Neural cell (in vitro differentiated cells): ENCODE data around the gene TET2.

Experiments
- TF ChIP-seq, protein P1 (sequence below): fragments of 450-650 bp; IDR thresholded peaks from 2 replicates; pipeline ENCODE4 v1.5.1; 2014; ENCODE audit warnings: antibody characterized with exemption, mild to moderate bottlenecking, moderate library complexity; ENCODE audit not compliant: poor library complexity, severe bottlenecking
- TF ChIP-seq, protein P2 (sequence below): IDR thresholded peaks from 2 replicates; pipeline ENCODE4 v1.6.1; 2012; ENCODE audit warnings: borderline replicate concordance

DNA sequence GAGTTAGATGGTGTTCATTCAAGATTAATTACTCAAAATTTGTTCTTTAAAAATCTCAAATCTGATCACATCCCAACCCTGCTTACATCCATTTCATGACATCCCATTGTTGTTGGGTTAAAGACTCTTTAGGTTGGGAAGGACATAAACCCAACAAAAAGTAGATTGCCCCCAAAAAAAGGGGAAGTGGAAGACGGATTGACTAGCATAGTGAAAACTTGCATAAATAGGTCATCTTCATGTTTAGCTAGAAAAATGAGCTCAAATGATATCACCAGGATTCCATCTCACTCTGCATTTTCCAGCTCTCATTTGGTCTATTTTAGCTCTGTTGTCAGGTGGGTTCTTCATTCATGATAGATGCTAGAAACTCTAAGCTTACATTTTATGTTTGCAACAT is 18.5 kb upstream of the TET2 start:
- TF ChIP-seq, protein P1, sequence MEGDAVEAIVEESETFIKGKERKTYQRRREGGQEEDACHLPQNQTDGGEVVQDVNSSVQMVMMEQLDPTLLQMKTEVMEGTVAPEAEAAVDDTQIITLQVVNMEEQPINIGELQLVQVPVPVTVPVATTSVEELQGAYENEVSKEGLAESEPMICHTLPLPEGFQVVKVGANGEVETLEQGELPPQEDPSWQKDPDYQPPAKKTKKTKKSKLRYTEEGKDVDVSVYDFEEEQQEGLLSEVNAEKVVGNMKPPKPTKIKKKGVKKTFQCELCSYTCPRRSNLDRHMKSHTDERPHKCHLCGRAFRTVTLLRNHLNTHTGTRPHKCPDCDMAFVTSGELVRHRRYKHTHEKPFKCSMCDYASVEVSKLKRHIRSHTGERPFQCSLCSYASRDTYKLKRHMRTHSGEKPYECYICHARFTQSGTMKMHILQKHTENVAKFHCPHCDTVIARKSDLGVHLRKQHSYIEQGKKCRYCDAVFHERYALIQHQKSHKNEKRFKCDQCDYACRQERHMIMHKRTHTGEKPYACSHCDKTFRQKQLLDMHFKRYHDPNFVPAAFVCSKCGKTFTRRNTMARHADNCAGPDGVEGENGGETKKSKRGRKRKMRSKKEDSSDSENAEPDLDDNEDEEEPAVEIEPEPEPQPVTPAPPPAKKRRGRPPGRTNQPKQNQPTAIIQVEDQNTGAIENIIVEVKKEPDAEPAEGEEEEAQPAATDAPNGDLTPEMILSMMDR = no peak
- TF ChIP-seq, protein P2, sequence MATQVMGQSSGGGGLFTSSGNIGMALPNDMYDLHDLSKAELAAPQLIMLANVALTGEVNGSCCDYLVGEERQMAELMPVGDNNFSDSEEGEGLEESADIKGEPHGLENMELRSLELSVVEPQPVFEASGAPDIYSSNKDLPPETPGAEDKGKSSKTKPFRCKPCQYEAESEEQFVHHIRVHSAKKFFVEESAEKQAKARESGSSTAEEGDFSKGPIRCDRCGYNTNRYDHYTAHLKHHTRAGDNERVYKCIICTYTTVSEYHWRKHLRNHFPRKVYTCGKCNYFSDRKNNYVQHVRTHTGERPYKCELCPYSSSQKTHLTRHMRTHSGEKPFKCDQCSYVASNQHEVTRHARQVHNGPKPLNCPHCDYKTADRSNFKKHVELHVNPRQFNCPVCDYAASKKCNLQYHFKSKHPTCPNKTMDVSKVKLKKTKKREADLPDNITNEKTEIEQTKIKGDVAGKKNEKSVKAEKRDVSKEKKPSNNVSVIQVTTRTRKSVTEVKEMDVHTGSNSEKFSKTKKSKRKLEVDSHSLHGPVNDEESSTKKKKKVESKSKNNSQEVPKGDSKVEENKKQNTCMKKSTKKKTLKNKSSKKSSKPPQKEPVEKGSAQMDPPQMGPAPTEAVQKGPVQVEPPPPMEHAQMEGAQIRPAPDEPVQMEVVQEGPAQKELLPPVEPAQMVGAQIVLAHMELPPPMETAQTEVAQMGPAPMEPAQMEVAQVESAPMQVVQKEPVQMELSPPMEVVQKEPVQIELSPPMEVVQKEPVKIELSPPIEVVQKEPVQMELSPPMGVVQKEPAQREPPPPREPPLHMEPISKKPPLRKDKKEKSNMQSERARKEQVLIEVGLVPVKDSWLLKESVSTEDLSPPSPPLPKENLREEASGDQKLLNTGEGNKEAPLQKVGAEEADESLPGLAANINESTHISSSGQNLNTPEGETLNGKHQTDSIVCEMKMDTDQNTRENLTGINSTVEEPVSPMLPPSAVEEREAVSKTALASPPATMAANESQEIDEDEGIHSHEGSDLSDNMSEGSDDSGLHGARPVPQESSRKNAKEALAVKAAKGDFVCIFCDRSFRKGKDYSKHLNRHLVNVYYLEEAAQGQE = no peak
